Measurements from ENCODE around the gene NACA2.

DNA sequence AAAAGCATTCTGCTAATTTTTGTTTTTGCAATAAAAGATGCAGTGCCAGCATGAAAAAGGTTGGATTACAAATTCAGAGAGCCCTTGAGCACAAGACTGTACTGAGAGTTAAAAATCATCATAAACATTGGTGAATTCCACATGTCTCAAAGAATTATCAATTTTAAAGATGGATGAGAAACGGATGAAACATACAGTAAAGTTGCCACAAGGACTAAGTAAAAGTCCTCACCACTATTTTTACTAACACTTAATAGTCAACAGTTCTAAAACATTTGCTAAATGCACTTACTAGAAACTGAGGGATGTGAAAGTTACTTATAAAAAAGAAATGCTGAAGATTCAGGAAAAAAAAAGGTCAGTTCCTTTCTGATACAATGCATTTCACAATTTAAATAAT is 25.8 kb upstream of the NACA2 start:
- TF ChIP-seq, protein P1, sequence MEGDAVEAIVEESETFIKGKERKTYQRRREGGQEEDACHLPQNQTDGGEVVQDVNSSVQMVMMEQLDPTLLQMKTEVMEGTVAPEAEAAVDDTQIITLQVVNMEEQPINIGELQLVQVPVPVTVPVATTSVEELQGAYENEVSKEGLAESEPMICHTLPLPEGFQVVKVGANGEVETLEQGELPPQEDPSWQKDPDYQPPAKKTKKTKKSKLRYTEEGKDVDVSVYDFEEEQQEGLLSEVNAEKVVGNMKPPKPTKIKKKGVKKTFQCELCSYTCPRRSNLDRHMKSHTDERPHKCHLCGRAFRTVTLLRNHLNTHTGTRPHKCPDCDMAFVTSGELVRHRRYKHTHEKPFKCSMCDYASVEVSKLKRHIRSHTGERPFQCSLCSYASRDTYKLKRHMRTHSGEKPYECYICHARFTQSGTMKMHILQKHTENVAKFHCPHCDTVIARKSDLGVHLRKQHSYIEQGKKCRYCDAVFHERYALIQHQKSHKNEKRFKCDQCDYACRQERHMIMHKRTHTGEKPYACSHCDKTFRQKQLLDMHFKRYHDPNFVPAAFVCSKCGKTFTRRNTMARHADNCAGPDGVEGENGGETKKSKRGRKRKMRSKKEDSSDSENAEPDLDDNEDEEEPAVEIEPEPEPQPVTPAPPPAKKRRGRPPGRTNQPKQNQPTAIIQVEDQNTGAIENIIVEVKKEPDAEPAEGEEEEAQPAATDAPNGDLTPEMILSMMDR (optimal IDR thresholded peaks at IDR 0.05 in 1 of 3, IDR thresholded peaks at IDR 0.05 in 1 of 3, conservative IDR thresholded peaks at IDR 0.05 in 1 of 3; ENCODE audit: extremely low read depth in 1 of 3, insufficient read depth in 2 of 3, low read length in 3 of 3) = no peak
- no peak for TF ChIP-seq EZH2 (IDR thresholded peaks at IDR 0.05; ENCODE audit: low read length)

Data from keratinocyte (primary cell).